ENCODE data around the gene IFT57. TPM values are rescaled to one million over a fixed set of nuclear protein-coding genes. Genes with fewer than 3 reads are reported as not detected.

The IFT57 gene
- total and polyA plus RNA-seq, 9 of the 15 experiments (the other 6 are each of a cell fraction or from before 2014, with no cell fraction given): 1.5 to 20.1 (median 9.9) TPM

GRCh38 chr3:108221911-108222852 lies at the start of gene IFT57 (continued):
- TF ChIP-seq ZNF445 (CRISPR knock-in tag; IDR thresholded peaks at IDR 0.05; ENCODE audit: low read depth) (no peak), ZNF609 (CRISPR knock-in tag; IDR thresholded peaks at IDR 0.05; ENCODE audit: borderline replicate concordance) (no peak), ZNF318 (IDR thresholded peaks at IDR 0.05; ENCODE audit: borderline replicate concordance in 1 of 2, low read depth in 1 of 2) (no peak), ATF2 (CRISPR knock-in tag; IDR thresholded peaks at IDR 0.05) (peak; percentile 88; the same call in 1 of the 2 replicates), PRPF4 (IDR thresholded peaks at IDR 0.05; ENCODE audit: insufficient read depth, low read depth, low read length, poor library complexity, severe bottlenecking) (no peak), NR1H2 (CRISPR knock-in tag; IDR thresholded peaks at IDR 0.05) (no peak), SUPT5H (IDR thresholded peaks at IDR 0.05) (peak; percentile 52; the same call in 1 of the 2 replicates), E2F4 (CRISPR knock-in tag; IDR thresholded peaks at IDR 0.05; ENCODE audit: low read depth) (no peak)
